ENCODE results near the gene TLR2.

Gene TLR2

DNA sequence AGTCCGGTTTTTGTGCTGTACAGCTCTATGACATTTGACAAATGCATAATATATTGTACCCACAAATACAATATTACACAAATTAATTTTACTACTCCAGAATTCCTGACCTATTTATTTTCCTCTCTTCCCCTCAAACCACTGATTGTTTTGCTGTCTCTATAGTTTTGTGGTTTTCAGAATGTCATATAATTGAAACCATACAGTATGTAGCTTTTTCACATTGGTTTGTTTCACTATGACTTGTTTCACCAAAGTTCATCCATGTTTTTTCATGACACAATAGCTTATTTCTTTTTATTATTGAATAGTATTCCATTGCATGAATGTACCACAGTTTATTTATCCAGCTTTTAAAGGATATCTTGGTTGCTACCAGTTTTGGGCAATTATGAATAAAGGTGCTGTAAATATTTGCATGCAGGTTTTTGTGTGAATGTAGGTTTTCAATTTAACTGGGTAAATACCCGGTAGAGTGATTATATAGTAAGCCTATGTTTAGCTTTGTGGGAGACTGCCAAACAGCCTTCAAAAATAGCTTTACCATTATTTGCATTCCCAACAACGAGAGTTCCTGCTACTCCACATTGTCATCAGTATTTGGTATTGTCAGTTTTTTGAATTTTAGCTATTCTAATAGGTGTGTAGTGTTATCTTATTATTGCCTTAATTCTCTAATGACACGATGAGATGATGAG lies 49.8 kb downstream of the TLR2 start:
- no peak for DNase-seq

DNA sequence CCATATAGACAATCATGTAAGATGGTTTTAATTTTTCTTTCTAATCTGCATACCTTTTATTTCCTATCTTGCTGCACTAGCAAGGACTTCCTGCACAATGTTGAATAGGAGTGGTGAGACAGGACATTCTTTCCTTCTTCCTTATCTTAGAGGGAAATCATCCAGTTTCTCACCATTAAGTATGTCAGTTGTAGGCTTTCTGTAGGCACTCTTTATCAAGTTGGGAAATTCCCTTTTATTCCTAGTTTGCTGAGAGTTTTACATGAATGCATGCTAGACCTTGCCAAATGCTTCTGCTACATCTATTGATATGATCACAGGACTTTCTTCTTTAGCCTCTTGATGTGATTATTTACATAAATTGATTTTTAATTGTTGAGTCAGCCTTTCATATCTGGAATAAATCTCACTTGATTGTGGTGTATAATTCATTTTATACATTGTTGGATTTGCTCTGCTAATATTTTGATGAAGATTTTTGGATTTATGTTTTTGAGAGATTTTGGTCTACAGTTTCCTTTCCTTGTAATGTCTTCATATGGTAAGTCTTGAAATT lies 51.9 kb downstream of the TLR2 start:
- no peak for DNase-seq

DNA sequence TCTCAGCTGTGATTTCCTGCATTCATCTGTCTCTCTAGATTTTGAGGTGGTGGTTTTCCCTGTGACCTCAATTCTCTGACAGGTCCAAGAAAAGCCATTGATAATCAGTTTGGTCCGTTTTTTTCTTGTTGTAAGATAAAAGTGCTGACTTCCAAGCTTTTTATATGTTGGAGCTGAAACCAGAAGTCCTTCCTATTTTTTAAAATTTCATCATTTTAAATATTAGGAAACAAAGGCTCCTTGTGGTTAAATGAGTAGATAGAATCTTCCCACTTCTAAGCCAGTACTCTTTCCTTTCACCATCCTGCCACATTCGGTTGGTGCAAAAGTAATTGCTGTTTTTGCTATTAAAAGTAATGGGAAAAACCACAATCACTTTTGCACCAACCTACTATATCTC lies 57.5 kb downstream of the TLR2 start:
- no peak for DNase-seq

DNA sequence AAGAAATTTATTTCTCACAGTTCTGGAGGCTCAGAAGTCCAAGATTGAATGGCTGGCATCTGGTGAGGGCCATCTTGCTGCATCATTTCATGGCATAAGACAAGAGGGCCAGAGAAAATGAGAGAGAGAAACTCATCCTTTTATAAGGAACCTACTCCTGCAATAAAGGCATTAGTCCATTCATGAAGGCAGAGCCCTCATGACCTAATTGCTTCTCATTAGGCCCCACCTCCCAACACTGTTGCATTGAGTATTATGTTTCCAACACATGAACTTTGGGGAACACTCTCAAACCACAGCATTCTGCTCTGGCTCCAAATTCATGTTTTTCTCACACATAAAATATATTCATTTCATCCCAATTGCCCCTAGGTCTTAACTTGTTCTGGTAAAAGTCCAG lies 61.6 kb downstream of the TLR2 start:
- no peak for DNase-seq

DNA sequence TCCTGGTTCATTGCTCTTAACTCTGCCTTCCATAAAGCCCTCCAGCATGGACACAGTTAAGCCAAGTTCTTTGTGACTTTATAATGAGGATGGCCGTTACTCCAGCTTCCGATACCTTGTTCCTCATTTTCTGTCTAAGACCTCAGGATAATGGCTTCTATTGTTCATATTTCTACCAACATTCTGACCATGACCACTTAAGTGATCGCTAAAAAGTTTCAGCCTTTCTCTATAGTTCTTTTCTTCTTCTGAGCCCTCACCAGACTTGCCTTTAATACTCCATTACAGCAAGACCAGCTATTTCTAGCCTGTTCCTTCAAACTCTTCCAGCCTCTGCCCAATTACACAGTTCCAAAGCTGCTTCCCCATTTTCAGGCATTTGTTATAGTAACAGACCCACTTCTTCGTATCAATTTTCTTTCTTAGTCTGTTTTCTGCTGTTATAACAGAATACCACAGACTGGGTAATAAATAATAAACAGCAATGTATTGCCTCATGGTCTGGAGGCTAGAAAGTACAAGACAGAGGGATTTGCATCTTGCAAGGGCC lies 63.4 kb downstream of the TLR2 start:
- DNase-seq = no peak

DNA sequence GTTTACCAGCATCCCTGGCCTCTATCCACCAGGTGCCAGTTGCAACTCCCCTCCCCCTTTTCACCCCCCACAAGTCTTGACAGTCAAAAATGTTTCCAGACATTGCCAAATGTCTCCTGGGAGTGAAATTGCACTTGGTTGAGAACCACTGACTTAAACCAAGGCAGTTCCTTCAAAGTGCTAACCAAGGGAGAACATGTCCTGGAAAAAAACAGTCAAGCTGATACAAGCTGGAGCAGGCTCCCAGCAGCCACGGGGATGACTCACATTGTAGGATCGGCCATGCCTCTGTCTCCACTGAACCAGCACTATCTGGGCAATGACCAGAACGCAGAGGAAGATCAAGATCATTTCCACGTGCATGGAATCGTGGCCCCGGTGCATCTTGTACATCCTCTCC lies 64.3 kb downstream of the TLR2 start:
- DNase-seq = no peak

DNA sequence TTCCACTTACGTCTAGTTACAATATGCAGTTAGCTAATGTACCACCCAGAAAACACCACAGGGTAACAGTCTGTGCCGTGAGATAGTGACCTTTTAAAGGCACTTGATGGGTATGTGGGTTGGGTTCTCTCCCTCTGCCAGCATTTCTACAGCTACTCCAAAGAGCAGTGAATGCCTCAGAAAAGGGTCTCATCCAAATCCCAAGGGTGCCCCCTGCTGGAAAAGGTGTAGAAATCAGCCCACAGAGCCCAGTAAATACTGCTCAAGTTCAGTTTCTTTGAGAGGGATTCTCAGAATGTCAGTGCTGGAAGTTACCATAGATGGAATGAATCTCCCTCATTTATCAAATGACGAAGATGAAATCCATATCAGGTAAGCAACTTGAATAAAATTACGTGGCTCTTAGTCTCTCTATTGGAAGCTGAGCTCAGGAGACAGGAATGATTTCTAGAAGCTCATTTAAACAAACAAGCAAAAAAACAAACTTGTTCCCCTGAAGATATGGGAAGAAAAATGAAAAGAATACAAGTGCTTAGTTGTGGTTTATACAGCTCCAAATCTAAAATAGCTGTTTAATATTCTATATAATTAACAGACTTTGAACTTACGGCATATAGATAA lies 66.2 kb downstream of the TLR2 start:
- DNase-seq = peak; percentile 57 to 58

DNA sequence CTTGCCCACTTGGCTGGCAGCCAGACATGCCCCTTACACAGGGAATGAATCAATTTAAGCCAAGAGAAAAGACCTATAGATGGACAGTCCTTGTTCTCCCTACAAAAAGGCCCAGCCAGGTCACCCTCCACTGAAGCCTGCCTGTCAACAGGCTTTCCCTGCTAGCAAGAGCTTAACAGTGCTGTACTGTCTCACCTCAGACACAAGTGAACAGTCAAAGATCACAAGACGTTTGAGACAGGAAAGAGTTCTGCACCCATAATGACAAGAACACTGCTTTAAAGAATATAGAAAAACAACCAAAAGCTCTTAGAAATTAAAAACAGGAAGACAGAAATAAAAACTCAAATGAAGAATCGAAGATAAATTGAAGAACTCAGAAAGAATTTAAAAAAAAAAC lies 71.1 kb downstream of the TLR2 start:
- DNase-seq = no peak
